HL-60 (cell line): Measurements from ENCODE around the gene ZNF497.

Experiments
- POLR2AphosphoS5 ChIP-seq: IDR thresholded peaks from 2 replicates; pipeline ENCODE4 v1.6.1; 2012; ENCODE audit warnings: low read depth
- TF ChIP-seq, protein P1 (sequence below): IDR thresholded peaks from one replicate; pipeline ENCODE4 v1.5.1; 2011; ENCODE audit warnings: low read length, control low read depth, inconsistent platforms; ENCODE audit not compliant: insufficient read depth

- TF ChIP-seq POLR2AphosphoS5: no peak
- TF ChIP-seq, protein P1, sequence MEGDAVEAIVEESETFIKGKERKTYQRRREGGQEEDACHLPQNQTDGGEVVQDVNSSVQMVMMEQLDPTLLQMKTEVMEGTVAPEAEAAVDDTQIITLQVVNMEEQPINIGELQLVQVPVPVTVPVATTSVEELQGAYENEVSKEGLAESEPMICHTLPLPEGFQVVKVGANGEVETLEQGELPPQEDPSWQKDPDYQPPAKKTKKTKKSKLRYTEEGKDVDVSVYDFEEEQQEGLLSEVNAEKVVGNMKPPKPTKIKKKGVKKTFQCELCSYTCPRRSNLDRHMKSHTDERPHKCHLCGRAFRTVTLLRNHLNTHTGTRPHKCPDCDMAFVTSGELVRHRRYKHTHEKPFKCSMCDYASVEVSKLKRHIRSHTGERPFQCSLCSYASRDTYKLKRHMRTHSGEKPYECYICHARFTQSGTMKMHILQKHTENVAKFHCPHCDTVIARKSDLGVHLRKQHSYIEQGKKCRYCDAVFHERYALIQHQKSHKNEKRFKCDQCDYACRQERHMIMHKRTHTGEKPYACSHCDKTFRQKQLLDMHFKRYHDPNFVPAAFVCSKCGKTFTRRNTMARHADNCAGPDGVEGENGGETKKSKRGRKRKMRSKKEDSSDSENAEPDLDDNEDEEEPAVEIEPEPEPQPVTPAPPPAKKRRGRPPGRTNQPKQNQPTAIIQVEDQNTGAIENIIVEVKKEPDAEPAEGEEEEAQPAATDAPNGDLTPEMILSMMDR: no peak
Measured at GRCh38 chr19:58355215-58355796, 7.2 kb downstream of the ZNF497 start.
